NT2/D1 (cell line): Measurements from ENCODE around the gene DDX28.

Source experiments
- SUZ12 ChIP-seq: IDR thresholded peaks from 2 replicates; pipeline ENCODE4 v1.6.1; 2011; ENCODE audit not compliant: insufficient read length, insufficient read depth; ENCODE audit errors: extremely low read depth
- YY1 ChIP-seq: IDR thresholded peaks from 2 replicates; pipeline ENCODE4 v1.6.1; 2011; ENCODE audit not compliant: insufficient read length, insufficient read depth
- ZNF274 ChIP-seq: IDR thresholded peaks from 2 replicates; pipeline ENCODE4 v1.6.1; 2011; ENCODE audit warnings: mild to moderate bottlenecking, low read depth, low read length

GRCh38 chr16:68068926-68069325 lies 45.9 kb upstream of the DDX28 start:
- no peak for TF ChIP-seq YY1
- TF ChIP-seq ZNF274 = no peak
- no peak for TF ChIP-seq SUZ12
